GM12872 (cell line): Measurements from ENCODE around the gene LILRB5.

Experiments
- CTCF ChIP-seq: IDR thresholded peaks from 3 replicates; pipeline ENCODE4 v1.5.1; 2011; ENCODE audit warnings: low read depth, mild to moderate bottlenecking, low read length, moderate library complexity; ENCODE audit not compliant: insufficient read depth

LILRB5 gene

GRCh38 chr19:54201172-54201701 lies 55.8 kb downstream of the LILRB5 start:
- TF ChIP-seq CTCF, result no peak
